ENCODE results near the gene CCDC33.

The CCDC33 gene

GRCh38 chr15:74315626-74316025, 79.5 kb downstream of the CCDC33 start:
- Histone ChIP-seq H3K4me1 (ENCODE audit: control insufficient read depth, insufficient read depth, low read length) (peaks cover 34% of the 10 kb centered on the region), H3K36me3 (ENCODE audit: control insufficient read depth in 2 of 2, insufficient read depth in 2 of 2, low read length in 2 of 2) (no peaks in the 10 kb centered on the region), H3K27ac (ENCODE audit: low read length) (no peak overlapping the region), H3K9ac (ENCODE audit: low read length in 2 of 2) (no peak overlapping the region), H3K9me3 (ENCODE audit: control insufficient read depth in 2 of 2, low read length in 2 of 2) (no peaks in the 10 kb centered on the region), H3K27me3 (ENCODE audit: control insufficient read depth in 1 of 2, insufficient read depth in 2 of 2, low read length in 2 of 2) (peaks cover 2 to 3% of the 10 kb centered on the region in 2 donors), H3K4me3 (ENCODE audit: low read length in 2 of 2) (no peak overlapping the region)

- Histone ChIP-seq H3K27ac (ENCODE audit: low read length) (no peak overlapping the region), H3K9me3 (ENCODE audit: control insufficient read depth in 2 of 2, low read length in 2 of 2) (no peaks in the 10 kb centered on the region), H3K4me1 (ENCODE audit: control insufficient read depth, insufficient read depth, low read length) (peaks cover 34% of the 10 kb centered on the region), H3K36me3 (ENCODE audit: control insufficient read depth in 2 of 2, insufficient read depth in 2 of 2, low read length in 2 of 2) (no peaks in the 10 kb centered on the region), H3K27me3 (ENCODE audit: control insufficient read depth in 1 of 2, insufficient read depth in 2 of 2, low read length in 2 of 2) (peaks cover 2 to 3% of the 10 kb centered on the region in 2 donors), H3K4me3 (ENCODE audit: low read length in 2 of 2) (no peak overlapping the region), H3K9ac (ENCODE audit: low read length in 2 of 2) (no peak overlapping the region)
Observed at GRCh38 chr15:74316141-74316540, 80.0 kb downstream of the CCDC33 start.

GRCh38 chr15:74317820-74318375, 81.8 kb downstream of the CCDC33 start:
- Histone ChIP-seq H3K4me3 (ENCODE audit: low read length in 2 of 2) (no peak overlapping the region), H3K9me3 (ENCODE audit: control insufficient read depth in 2 of 2, low read length in 2 of 2) (no peaks in the 10 kb centered on the region), H3K9ac (ENCODE audit: low read length in 2 of 2) (no peak overlapping the region), H3K4me1 (ENCODE audit: control insufficient read depth, insufficient read depth, low read length) (peaks cover 34% of the 10 kb centered on the region), H3K27ac (ENCODE audit: low read length) (peak overlapping the region; percentile 55), H3K27me3 (ENCODE audit: control insufficient read depth in 1 of 2, insufficient read depth in 2 of 2, low read length in 2 of 2) (peaks cover 3 to 4% of the 10 kb centered on the region in 2 donors), H3K36me3 (ENCODE audit: control insufficient read depth in 2 of 2, insufficient read depth in 2 of 2, low read length in 2 of 2) (no peaks in the 10 kb centered on the region)

GRCh38 chr15:74318376-74319137, 82.4 kb downstream of the CCDC33 start:
- Histone ChIP-seq H3K27me3 (ENCODE audit: control insufficient read depth in 1 of 2, insufficient read depth in 2 of 2, low read length in 2 of 2) (peaks cover 3 to 4% of the 10 kb centered on the region in 2 donors), H3K27ac (ENCODE audit: low read length) (no peak overlapping the region), H3K4me1 (ENCODE audit: control insufficient read depth, insufficient read depth, low read length) (peaks cover 34% of the 10 kb centered on the region), H3K4me3 (ENCODE audit: low read length in 2 of 2) (no peak overlapping the region), H3K36me3 (ENCODE audit: control insufficient read depth in 2 of 2, insufficient read depth in 2 of 2, low read length in 2 of 2) (no peaks in the 10 kb centered on the region), H3K9ac (ENCODE audit: low read length in 2 of 2) (no peak overlapping the region), H3K9me3 (ENCODE audit: control insufficient read depth in 2 of 2, low read length in 2 of 2) (no peaks in the 10 kb centered on the region)

- peaks cover 34% of the 10 kb centered on the region for H3K4me1 ChIP-seq (ENCODE audit: control insufficient read depth, insufficient read depth, low read length)
- peak overlapping the region; percentile 24 for H3K27ac ChIP-seq (ENCODE audit: low read length)
Observed at GRCh38 chr15:74319138-74319460, 83.0 kb downstream of the CCDC33 start.

GRCh38 chr15:74319596-74320351, 83.6 kb downstream of the CCDC33 start:
- Histone ChIP-seq H3K9ac (ENCODE audit: low read length in 2 of 2) (no peak overlapping the region), H3K9me3 (ENCODE audit: control insufficient read depth in 2 of 2, low read length in 2 of 2) (no peaks in the 10 kb centered on the region), H3K27me3 (ENCODE audit: control insufficient read depth in 1 of 2, insufficient read depth in 2 of 2, low read length in 2 of 2) (peaks cover 0 to 4% of the 10 kb centered on the region in 2 donors), H3K4me1 (ENCODE audit: control insufficient read depth, insufficient read depth, low read length) (peaks cover 34% of the 10 kb centered on the region), H3K4me3 (ENCODE audit: low read length in 2 of 2) (no peak overlapping the region), H3K36me3 (ENCODE audit: control insufficient read depth in 2 of 2, insufficient read depth in 2 of 2, low read length in 2 of 2) (no peaks in the 10 kb centered on the region), H3K27ac (ENCODE audit: low read length) (peak overlapping the region; percentile 24)

More at GRCh38 chr15:74319138-74319460, 83.0 kb downstream of the CCDC33 start:
- H3K4me3 ChIP-seq (ENCODE audit: low read length in 2 of 2), result no peak overlapping the region
- H3K9ac ChIP-seq (ENCODE audit: low read length in 2 of 2), result no peak overlapping the region
- H3K9me3 ChIP-seq (ENCODE audit: control insufficient read depth in 2 of 2, low read length in 2 of 2), result no peaks in the 10 kb centered on the region
- H3K27me3 ChIP-seq (ENCODE audit: control insufficient read depth in 1 of 2, insufficient read depth in 2 of 2, low read length in 2 of 2), result peaks cover 2 to 4% of the 10 kb centered on the region in 2 donors
- H3K36me3 ChIP-seq (ENCODE audit: control insufficient read depth in 2 of 2, insufficient read depth in 2 of 2, low read length in 2 of 2), result no peaks in the 10 kb centered on the region

GRCh38 chr15:74320352-74321247, 84.5 kb downstream of the CCDC33 start:
- Histone ChIP-seq H3K27ac (ENCODE audit: low read length) (no peak overlapping the region), H3K36me3 (ENCODE audit: control insufficient read depth in 2 of 2, insufficient read depth in 2 of 2, low read length in 2 of 2) (no peaks in the 10 kb centered on the region), H3K27me3 (ENCODE audit: control insufficient read depth in 1 of 2, insufficient read depth in 2 of 2, low read length in 2 of 2) (peaks cover 0 to 5% of the 10 kb centered on the region in 2 donors), H3K4me1 (ENCODE audit: control insufficient read depth, insufficient read depth, low read length) (peaks cover 28% of the 10 kb centered on the region), H3K9me3 (ENCODE audit: control insufficient read depth in 2 of 2, low read length in 2 of 2) (no peaks in the 10 kb centered on the region), H3K9ac (ENCODE audit: low read length in 2 of 2) (no peak overlapping the region), H3K4me3 (ENCODE audit: low read length in 2 of 2) (no peak overlapping the region)

GRCh38 chr15:74322558-74323180, 86.5 kb downstream of the CCDC33 start:
- Histone ChIP-seq H3K27me3 (ENCODE audit: control insufficient read depth in 1 of 2, insufficient read depth in 2 of 2, low read length in 2 of 2) (peaks cover 0 to 4% of the 10 kb centered on the region in 2 donors), H3K36me3 (ENCODE audit: control insufficient read depth in 2 of 2, insufficient read depth in 2 of 2, low read length in 2 of 2) (no peaks in the 10 kb centered on the region), H3K27ac (ENCODE audit: low read length) (no peak overlapping the region), H3K9me3 (ENCODE audit: control insufficient read depth in 2 of 2, low read length in 2 of 2) (no peaks in the 10 kb centered on the region), H3K4me1 (ENCODE audit: control insufficient read depth, insufficient read depth, low read length) (peaks cover 18% of the 10 kb centered on the region), H3K9ac (ENCODE audit: low read length in 2 of 2) (no peak overlapping the region), H3K4me3 (ENCODE audit: low read length in 2 of 2) (no peak overlapping the region)

- H3K27ac ChIP-seq (ENCODE audit: low read length), result no peak overlapping the region
- peaks cover 0 to 4% of the 10 kb centered on the region in 2 donors for H3K27me3 ChIP-seq (ENCODE audit: control insufficient read depth in 1 of 2, insufficient read depth in 2 of 2, low read length in 2 of 2)
- H3K4me3 ChIP-seq (ENCODE audit: low read length in 2 of 2), result no peak overlapping the region
- peaks cover 9% of the 10 kb centered on the region for H3K4me1 ChIP-seq (ENCODE audit: control insufficient read depth, insufficient read depth, low read length)
- no peak overlapping the region for H3K9ac ChIP-seq (ENCODE audit: low read length in 2 of 2)
- no peaks in the 10 kb centered on the region for H3K36me3 ChIP-seq (ENCODE audit: control insufficient read depth in 2 of 2, insufficient read depth in 2 of 2, low read length in 2 of 2)
- no peaks in the 10 kb centered on the region for H3K9me3 ChIP-seq (ENCODE audit: control insufficient read depth in 2 of 2, low read length in 2 of 2)
Observed at GRCh38 chr15:74324714-74325113, 88.6 kb downstream of the CCDC33 start.

- no peaks in the 10 kb centered on the region for H3K36me3 ChIP-seq (ENCODE audit: control insufficient read depth in 2 of 2, insufficient read depth in 2 of 2, low read length in 2 of 2)
- H3K9ac ChIP-seq (ENCODE audit: low read length in 2 of 2), result no peak overlapping the region
- no peak overlapping the region for H3K27ac ChIP-seq (ENCODE audit: low read length)
- H3K27me3 ChIP-seq (ENCODE audit: control insufficient read depth in 1 of 2, insufficient read depth in 2 of 2, low read length in 2 of 2), result peaks cover 0 to 4% of the 10 kb centered on the region in 2 donors
- peaks cover 6% of the 10 kb centered on the region for H3K4me1 ChIP-seq (ENCODE audit: control insufficient read depth, insufficient read depth, low read length)
- H3K9me3 ChIP-seq (ENCODE audit: control insufficient read depth in 2 of 2, low read length in 2 of 2), result no peaks in the 10 kb centered on the region
- H3K4me3 ChIP-seq (ENCODE audit: low read length in 2 of 2), result no peak overlapping the region
Observed at GRCh38 chr15:74326746-74327145, 90.6 kb downstream of the CCDC33 start.
